ENCODE data around the gene PPM1G. TPM values are rescaled to one million over a fixed set of nuclear protein-coding genes. Genes with fewer than 3 reads are reported as not detected.

Gene PPM1G
- total RNA-seq, 1 donor = 62.2 TPM

DNA sequence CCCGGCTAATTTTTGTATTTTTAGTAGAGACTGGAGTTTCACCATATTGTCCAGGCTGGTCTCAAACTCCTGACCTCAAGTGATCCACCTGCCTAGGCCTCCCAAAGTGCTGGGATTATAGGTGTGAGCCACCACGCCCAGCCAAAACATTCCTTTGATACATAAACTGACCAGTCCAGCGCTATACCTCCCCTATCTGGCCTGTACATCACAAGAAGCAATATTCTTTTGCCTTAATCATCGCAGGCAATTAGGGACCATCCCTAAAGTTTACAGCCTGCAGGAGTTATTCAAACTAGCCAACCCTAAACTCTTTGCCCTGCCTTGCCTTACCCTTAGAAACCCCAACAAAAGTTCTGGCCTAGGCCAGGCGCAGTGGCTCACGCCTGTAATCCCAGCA is 6.8 kb upstream of the PPM1G start:
- no peak for DNase-seq (ENCODE audit: low read depth)
- TF ChIP-seq, protein P1, sequence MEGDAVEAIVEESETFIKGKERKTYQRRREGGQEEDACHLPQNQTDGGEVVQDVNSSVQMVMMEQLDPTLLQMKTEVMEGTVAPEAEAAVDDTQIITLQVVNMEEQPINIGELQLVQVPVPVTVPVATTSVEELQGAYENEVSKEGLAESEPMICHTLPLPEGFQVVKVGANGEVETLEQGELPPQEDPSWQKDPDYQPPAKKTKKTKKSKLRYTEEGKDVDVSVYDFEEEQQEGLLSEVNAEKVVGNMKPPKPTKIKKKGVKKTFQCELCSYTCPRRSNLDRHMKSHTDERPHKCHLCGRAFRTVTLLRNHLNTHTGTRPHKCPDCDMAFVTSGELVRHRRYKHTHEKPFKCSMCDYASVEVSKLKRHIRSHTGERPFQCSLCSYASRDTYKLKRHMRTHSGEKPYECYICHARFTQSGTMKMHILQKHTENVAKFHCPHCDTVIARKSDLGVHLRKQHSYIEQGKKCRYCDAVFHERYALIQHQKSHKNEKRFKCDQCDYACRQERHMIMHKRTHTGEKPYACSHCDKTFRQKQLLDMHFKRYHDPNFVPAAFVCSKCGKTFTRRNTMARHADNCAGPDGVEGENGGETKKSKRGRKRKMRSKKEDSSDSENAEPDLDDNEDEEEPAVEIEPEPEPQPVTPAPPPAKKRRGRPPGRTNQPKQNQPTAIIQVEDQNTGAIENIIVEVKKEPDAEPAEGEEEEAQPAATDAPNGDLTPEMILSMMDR (IDR thresholded peaks at IDR 0.05; ENCODE audit: insufficient read depth, low read length) = no peak
- no peak overlapping the region for H3K4me3 ChIP-seq (ENCODE audit: low read depth, low read length)

DNA sequence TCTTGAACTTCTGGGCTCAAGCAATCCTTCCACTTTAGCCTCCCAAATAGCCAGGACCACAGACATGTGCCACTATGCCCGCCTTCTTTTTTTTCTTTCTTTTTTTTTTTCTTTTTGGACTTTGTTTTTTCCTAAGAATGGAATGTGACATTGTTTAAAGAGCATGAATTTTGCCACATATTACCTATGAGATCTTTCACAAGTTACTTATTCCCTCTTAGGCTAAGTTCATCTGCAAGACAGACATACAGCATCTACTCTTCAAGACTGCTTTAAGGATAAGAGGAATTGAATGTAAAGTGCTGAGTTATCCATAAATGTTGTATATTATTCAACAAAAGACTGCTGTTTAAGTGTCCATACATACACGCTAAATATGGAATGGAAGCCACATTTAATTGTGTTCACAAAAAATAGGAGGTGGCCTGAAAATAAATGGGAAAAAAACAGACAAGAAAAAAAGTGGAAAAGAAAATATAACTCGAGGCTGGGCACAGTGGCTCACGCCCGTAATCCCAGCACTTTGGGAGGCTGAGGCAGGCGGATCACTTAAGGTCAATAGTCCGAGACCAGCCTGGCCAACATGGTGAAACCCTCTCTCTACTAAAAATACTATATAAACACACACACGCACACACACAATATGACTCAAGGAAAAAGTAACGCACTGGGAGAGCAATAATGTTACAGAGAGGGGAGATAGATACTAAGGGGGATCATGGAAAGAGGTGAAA is 3.2 kb upstream of the PPM1G start:
- no peak overlapping the region for H3K4me3 ChIP-seq (ENCODE audit: low read depth, low read length)
- TF ChIP-seq, protein P1 (IDR thresholded peaks at IDR 0.05; ENCODE audit: insufficient read depth, low read length) = no peak

DNA sequence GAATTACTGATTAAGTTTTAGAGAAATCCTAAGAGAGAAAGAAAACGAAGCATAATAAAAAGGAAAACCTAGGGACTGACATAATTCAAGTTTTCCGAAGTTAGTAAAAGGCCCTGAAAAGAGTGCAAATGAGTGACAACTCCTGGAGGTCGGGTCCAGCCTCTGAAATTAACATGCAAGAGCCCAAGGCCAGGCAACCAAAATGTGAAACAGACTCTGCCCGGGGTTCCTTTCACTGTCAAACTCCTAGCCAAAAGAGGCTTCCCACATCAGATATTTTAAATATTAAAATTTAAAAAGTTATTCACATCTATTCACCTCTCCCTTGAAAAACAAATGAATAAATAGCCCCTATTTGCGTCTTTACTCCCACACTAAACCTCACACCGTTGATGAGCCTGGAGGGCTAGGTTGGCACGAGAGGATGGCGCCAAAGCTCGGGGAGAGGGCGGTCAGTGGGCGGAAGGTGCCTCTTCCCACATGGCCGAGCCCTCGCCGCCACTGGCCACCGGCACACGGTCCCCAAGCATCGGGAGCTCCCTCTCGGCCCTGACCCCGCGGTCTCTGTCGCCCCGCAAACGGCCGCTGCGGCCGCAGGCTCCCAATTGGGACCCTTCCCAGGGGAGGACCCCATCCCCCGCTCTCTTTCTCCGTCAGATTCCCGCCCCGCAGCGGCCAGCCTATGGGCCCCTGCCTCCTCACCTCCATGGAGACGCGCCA is 630 bp downstream of the PPM1G start:
- TF ChIP-seq, protein P1 (IDR thresholded peaks at IDR 0.05; ENCODE audit: insufficient read depth, low read length) = no peak

More for the DNA sequence above, 3.2 kb upstream of the PPM1G start:
- no peak for DNase-seq (ENCODE audit: low read depth)

DNA sequence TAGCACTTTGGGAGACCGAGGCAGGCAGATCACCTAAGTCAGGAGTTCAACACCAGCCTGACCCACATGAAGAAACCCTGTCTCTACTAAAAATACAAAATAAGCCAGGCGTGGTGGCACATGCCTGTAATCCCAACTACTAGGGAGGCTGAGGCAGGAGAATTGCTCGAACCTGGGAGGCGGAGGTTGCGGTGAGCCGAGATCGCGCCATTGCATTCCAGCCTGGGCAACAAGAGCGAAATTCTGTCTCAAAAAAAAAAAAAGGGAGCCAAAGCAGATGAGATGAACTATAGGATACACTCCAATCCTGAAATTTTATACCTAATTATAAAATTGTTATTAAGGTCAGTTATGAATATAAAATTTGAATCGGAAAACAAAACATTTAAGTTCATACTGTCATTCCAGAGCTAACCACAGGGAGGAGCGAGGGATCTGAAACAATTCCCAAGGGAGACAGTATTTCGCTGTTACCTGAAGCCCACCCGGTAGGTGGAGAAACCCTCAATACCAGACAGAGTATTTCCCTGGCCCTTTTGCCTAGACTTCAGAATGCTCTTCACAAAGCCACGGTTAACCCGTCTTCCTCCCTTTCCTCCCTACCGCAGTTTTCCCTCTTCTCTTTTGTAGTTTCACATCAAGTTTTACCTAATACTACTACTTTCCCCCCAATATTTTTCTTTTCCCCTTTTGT is 1.4 kb downstream of the PPM1G start:
- H3K4me3 ChIP-seq (ENCODE audit: low read depth, low read length) = peak overlapping the region; percentile 87
- TF ChIP-seq, protein P1 (IDR thresholded peaks at IDR 0.05; ENCODE audit: insufficient read depth, low read length) = peak; percentile 67
- DNase-seq (ENCODE audit: low read depth) = peak; percentile 70

More for the DNA sequence above, 630 bp downstream of the PPM1G start:
- peak overlapping the region; percentile 87 for H3K4me3 ChIP-seq (ENCODE audit: low read depth, low read length)
- peak; percentile 15 for DNase-seq (ENCODE audit: low read depth)

DNA sequence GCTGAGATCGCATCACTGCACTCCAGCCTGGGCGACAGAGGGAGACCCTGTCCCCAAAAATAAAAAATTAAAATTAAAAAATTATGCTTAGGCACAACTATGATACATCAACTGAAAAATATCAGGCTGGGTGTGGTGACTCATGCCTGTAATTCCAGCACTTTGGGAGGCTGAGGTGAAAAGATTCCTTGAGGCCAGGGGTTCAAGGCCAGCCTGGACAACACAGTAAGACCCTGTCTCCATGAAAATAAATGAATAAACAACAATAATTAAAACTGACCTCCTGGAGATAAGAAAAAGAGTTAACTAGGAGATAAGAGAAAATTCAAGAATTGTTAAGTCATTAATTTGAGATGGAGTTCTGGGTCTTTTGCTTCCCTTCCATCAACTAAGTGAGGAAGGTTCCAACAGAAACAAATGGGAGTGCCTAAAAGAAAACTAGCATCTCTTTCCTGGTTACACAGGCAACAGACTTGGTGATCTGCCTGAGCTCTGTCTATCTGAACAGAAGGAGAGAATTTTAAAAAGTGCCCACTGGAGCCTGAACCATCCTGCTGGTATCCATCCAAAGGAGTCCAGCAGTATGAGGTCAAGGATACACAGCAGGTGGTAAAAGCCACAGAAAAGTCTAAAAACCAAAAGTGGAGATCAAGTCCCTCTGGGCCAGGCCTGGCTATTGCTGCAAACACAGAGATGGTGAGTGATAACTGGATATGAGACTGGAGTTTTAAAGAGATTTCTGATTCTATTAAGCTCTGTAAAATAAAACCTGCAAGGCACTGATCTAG is 8.8 kb downstream of the PPM1G start:
- TF ChIP-seq, protein P1 (IDR thresholded peaks at IDR 0.05; ENCODE audit: insufficient read depth, low read length) = no peak
- DNase-seq (ENCODE audit: low read depth) = no peak
- no peak overlapping the region for H3K4me3 ChIP-seq (ENCODE audit: low read depth, low read length)

DNA sequence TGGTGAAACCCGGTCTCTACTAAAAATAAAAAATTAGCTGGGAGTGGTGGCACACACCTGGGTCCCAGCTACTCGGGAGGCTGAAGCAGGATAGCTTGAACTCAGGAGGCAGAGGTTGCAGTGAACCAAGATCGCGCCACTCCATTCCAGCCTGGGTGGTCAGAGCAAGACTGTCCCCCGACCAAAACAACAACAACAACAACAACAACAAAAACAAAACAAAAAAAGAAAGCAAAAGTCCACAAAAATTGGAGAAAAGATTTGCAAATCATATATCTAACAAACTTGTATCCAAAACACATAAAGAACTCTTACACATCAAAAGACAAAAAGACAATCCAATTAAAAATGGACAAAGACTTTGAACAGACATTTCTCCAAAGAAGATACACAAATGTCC is 10.4 kb downstream of the PPM1G start:
- no peak for DNase-seq (ENCODE audit: low read depth)
- TF ChIP-seq, protein P1 (IDR thresholded peaks at IDR 0.05; ENCODE audit: insufficient read depth, low read length) = no peak
- no peak overlapping the region for H3K4me3 ChIP-seq (ENCODE audit: low read depth, low read length)
